IMR-90 (cell line): ENCODE results near the gene EIF4G3. TPM values are rescaled to one million over a fixed set of nuclear protein-coding genes. Genes with fewer than 3 reads are reported as not detected.

Experiments used
- ATAC-seq: fragments of 200-7000 bp; cut with Tn5 transposase; 2 replicates; pipeline ENCODE4 v1.9.1; 2020; ENCODE audit warnings: low read depth, mild to moderate bottlenecking, moderate library complexity
- BruUV-seq: library from RNA; stranded (reverse); fragments of 400-500 nt; replicated peaks from 2 replicates; lab custom pipeline; 2021; lab: Mats Ljungman, UMichigan
- CTCF ChIA-PET: fragments of 300-600 bp; formaldehyde crosslinking; extraction: SDS; loops from one replicate; lab custom pipeline; 2021; ENCODE audit warnings: antibody characterized with exemption; lab: Yijun Ruan, JAX
- POLR2A ChIA-PET: fragments of 300-600 bp; sonication (Branson Sonifier 250); formaldehyde crosslinking; loops from one replicate; lab custom pipeline; 2022; ENCODE audit warnings: antibody characterized with exemption; ENCODE audit not compliant: unreplicated experiment; lab: Charles Lee
- DNase-seq: peaks from one replicate; pipeline ENCODE4 v3.0.0; 2013
- H2AFZ ChIP-seq: replicated peaks from 2 replicates; pipeline ENCODE3; 2013; ENCODE audit warnings: low read length, mild to moderate bottlenecking; ENCODE audit not compliant: poor library complexity
- H2AK5ac ChIP-seq: 2 replicates; pipeline ENCODE4 v1.6.1; 2013; ENCODE audit warnings: low read depth, low read length, inconsistent platforms
- H2AK9ac ChIP-seq: replicated peaks from 2 replicates; pipeline ENCODE3; 2013; ENCODE audit warnings: mild to moderate bottlenecking, low read depth, low read length, moderate library complexity; ENCODE audit not compliant: poor library complexity
- H2BK120ac ChIP-seq: 2 replicates; pipeline ENCODE4 v1.6.1; 2013; ENCODE audit warnings: low read depth, low read length, inconsistent platforms
- H2BK15ac ChIP-seq: 3 replicates; pipeline ENCODE4 v1.6.1; 2013; ENCODE audit warnings: low read depth, low read length, inconsistent platforms
- H2BK20ac ChIP-seq: 2 replicates; pipeline ENCODE4 v1.6.1; 2013; ENCODE audit warnings: low read depth, mild to moderate bottlenecking, inconsistent platforms, low read length, moderate library complexity
- H2BK5ac ChIP-seq: 2 replicates; pipeline ENCODE4 v1.6.1; 2013; ENCODE audit warnings: mild to moderate bottlenecking, low read depth, low read length, inconsistent platforms; ENCODE audit not compliant: poor library complexity, severe bottlenecking
- H3K14ac ChIP-seq: replicated peaks from 2 replicates; pipeline ENCODE4 v1.6.1; 2013; ENCODE audit warnings: low read depth, low read length, inconsistent platforms
- H3K18ac ChIP-seq: 2 replicates; pipeline ENCODE4 v1.6.1; 2013; ENCODE audit warnings: low read depth, low read length, control low read depth
- H3K23ac ChIP-seq: 2 replicates; pipeline ENCODE4 v1.6.1; 2013; ENCODE audit warnings: low read depth, low read length, inconsistent platforms
- H3K27ac ChIP-seq: 2 replicates; pipeline ENCODE4 v1.5.1; 2013; ENCODE audit warnings: mild to moderate bottlenecking, control low read depth, low read length; ENCODE audit not compliant: insufficient read depth
- H3K27me3 ChIP-seq: 2 replicates; pipeline ENCODE4 v1.6.1; 2013; ENCODE audit warnings: low read length; ENCODE audit not compliant: control insufficient read depth, insufficient read depth
- H3K36me3 ChIP-seq: 2 replicates; pipeline ENCODE4 v1.6.1; 2013; ENCODE audit warnings: low read length, mixed read lengths; ENCODE audit not compliant: control insufficient read depth, insufficient read depth
- H3K4ac ChIP-seq: 2 replicates; pipeline ENCODE4 v1.6.1; 2013; ENCODE audit warnings: low read depth, low read length, inconsistent platforms
- H3K4me1 ChIP-seq: 2 replicates; pipeline ENCODE4 v1.6.1; 2013; ENCODE audit warnings: low read length, mixed read lengths; ENCODE audit not compliant: control insufficient read depth, insufficient read depth
- H3K4me2 ChIP-seq: 2 replicates; pipeline ENCODE4 v1.6.1; 2013; ENCODE audit warnings: low read depth, mild to moderate bottlenecking, control low read depth, low read length, moderate library complexity
- H3K4me3 ChIP-seq: 2 replicates; pipeline ENCODE4 v1.5.1; 2013; ENCODE audit warnings: low read depth, mild to moderate bottlenecking, control low read depth, low read length, moderate library complexity; ENCODE audit not compliant: insufficient read depth
- H3K56ac ChIP-seq: 2 replicates; pipeline ENCODE4 v1.6.1; 2013; ENCODE audit warnings: low read length, inconsistent platforms; ENCODE audit not compliant: insufficient read depth; ENCODE audit errors: extremely low read depth
- H3K79me1 ChIP-seq, 2 experiments: 2 replicates each; pipeline ENCODE4 v1.6.1; 2013; ENCODE audit warnings: low read length in 2 of 2, inconsistent platforms in 1 of 2, low read depth in 1 of 2
- H3K9ac ChIP-seq: 2 replicates; pipeline ENCODE4 v1.6.1; 2013; ENCODE audit warnings: low read depth, low read length, control low read depth
- H3K9me1 ChIP-seq: 2 replicates; pipeline ENCODE4 v1.6.1; 2013; ENCODE audit warnings: low read length, inconsistent platforms; ENCODE audit not compliant: insufficient read depth
- H3K9me3 ChIP-seq: 2 replicates; pipeline ENCODE4 v1.6.1; 2013; ENCODE audit warnings: low read length; ENCODE audit not compliant: control insufficient read depth, insufficient read depth
- H4K20me1 ChIP-seq: 2 replicates; pipeline ENCODE4 v1.6.1; 2013; ENCODE audit warnings: low read length, inconsistent platforms; ENCODE audit not compliant: insufficient read depth
- H4K5ac ChIP-seq: 2 replicates; pipeline ENCODE4 v1.6.1; 2013; ENCODE audit warnings: mild to moderate bottlenecking, low read depth, low read length, control low read depth
- H4K8ac ChIP-seq, 2 experiments: 2 replicates each; pipeline ENCODE4 v1.6.1; 2013; ENCODE audit warnings: low read depth in 2 of 2, low read length in 2 of 2, control low read depth in 1 of 2, inconsistent platforms in 1 of 2
- H4K91ac ChIP-seq: 2 replicates; pipeline ENCODE4 v1.6.1; 2013; ENCODE audit warnings: low read depth, low read length, inconsistent platforms; ENCODE audit not compliant: insufficient read depth
- BHLHE40 ChIP-seq: fragments of 150-350 bp; IDR thresholded peaks from 2 replicates; pipeline ENCODE4 v1.6.1; 2016; ENCODE audit warnings: mild to moderate bottlenecking, low read depth, low read length
- CEBPB ChIP-seq: IDR thresholded peaks from 2 replicates; pipeline ENCODE4 v1.6.1; 2012; ENCODE audit warnings: low read depth, low read length, improper control_type of control experiment
- CHD1 ChIP-seq: IDR thresholded peaks from 2 replicates; pipeline ENCODE4 v1.6.1; 2012; ENCODE audit warnings: low read depth, low read length, improper control_type of control experiment
- ELK1 ChIP-seq: fragments of 150-350 bp; IDR thresholded peaks from 2 replicates; pipeline ENCODE4 v1.6.1; 2016; ENCODE audit warnings: low read depth, mild to moderate bottlenecking, low read length, moderate library complexity, borderline replicate concordance
- FOS ChIP-seq: fragments of 150-350 bp; IDR thresholded peaks from 2 replicates; pipeline ENCODE4 v1.6.1; 2016; ENCODE audit warnings: low read depth, low read length
- MAFK ChIP-seq: IDR thresholded peaks from 2 replicates; pipeline ENCODE4 v1.6.1; 2012; ENCODE audit warnings: low read depth, low read length, improper control_type of control experiment
- MAZ ChIP-seq: IDR thresholded peaks from 2 replicates; pipeline ENCODE4 v1.6.1; 2012; ENCODE audit warnings: low read depth, mild to moderate bottlenecking, low read length, improper control_type of control experiment, moderate library complexity, borderline replicate concordance
- MXI1 ChIP-seq: IDR thresholded peaks from 2 replicates; pipeline ENCODE4 v1.6.1; 2012; ENCODE audit warnings: low read depth, mild to moderate bottlenecking, low read length, moderate library complexity, borderline replicate concordance
- NFE2L2 ChIP-seq: fragments of 150-350 bp; IDR thresholded peaks from 2 replicates; pipeline ENCODE4 v1.6.1; 2016; ENCODE audit warnings: low read depth, mild to moderate bottlenecking, low read length
- POLR2A ChIP-seq: IDR thresholded peaks from 2 replicates; pipeline ENCODE4 v1.6.1; 2012; ENCODE audit warnings: mild to moderate bottlenecking, low read depth, low read length
- RAD21 ChIP-seq: IDR thresholded peaks from 2 replicates; pipeline ENCODE4 v1.6.1; 2012; ENCODE audit warnings: low read length, improper control_type of control experiment
- RCOR1 ChIP-seq: IDR thresholded peaks from 2 replicates; pipeline ENCODE4 v1.6.1; 2012; ENCODE audit warnings: mild to moderate bottlenecking, low read length, improper control_type of control experiment; ENCODE audit not compliant: insufficient replicate concordance
- RFX5 ChIP-seq: IDR thresholded peaks from 2 replicates; pipeline ENCODE4 v1.8.0; 2012; ENCODE audit warnings: low read depth, mild to moderate bottlenecking, low read length, moderate library complexity
- SMC3 ChIP-seq: fragments of 150-350 bp; IDR thresholded peaks from 2 replicates; pipeline ENCODE4 v1.6.1; 2016; ENCODE audit warnings: low read depth, mild to moderate bottlenecking, antibody characterized with exemption, low read length, moderate library complexity
- USF2 ChIP-seq: fragments of 150-350 bp; IDR thresholded peaks from 2 replicates; pipeline ENCODE4 v1.6.1; 2017; ENCODE audit warnings: mild to moderate bottlenecking, antibody characterized with exemption, low read length, low read depth
- WGBS, 2 experiments: methylation state at CpG; one replicate each; pipeline versions ENCODE4 v1.1.5 to v1.1.7; 2013; ENCODE audit warnings: missing lambda C conversion rate in 2 of 2; ENCODE audit not compliant: insufficient read length in 1 of 2; ENCODE audit errors: extremely low coverage in 2 of 2; 5-methylcytosine and 5-hydroxymethylcytosine counted together
- dilution Hi-C: fragments of 300-500 bp; cut with HindIII; formaldehyde crosslinking; loops from one replicate; pipeline ENCODE4 v1.14.3; 2018; ENCODE audit warnings: low sequenced_read_pairs; ENCODE audit not compliant: unreplicated experiment
- in situ Hi-C: fragments of 300-500 bp; cut with MboI; formaldehyde crosslinking; loops from 3 replicates; pipeline ENCODE4 v1.14.3; 2019; ENCODE audit warnings: low sequenced_read_pairs, inconsistent platforms, mixed read lengths
- intact Hi-C: fragments of 100-400 bp; cut with micrococcal nuclease; formaldehyde crosslinking; loops from 2 replicates; pipeline ENCODE4 v1.10.0; 2022
- polyA plus RNA-seq, 3 experiments: library from polyadenylated mRNA; depleted of rRNA; stranded (reverse); fragments of >200 nt; gene quantifications; 2 replicates each; pipeline ENCODE4 v1.2.3, GENCODE V29; 2012; ENCODE audit warnings: low replicate concordance in 1 of 3
- total RNA-seq: library from RNA; depleted of rRNA; stranded (reverse); fragments of >200 nt; gene quantifications from 2 replicates; pipeline ENCODE4 v1.2.3, GENCODE V29; 2012
- TF ChIP-seq, protein P1 (sequence below): conservative IDR thresholded peaks from 2 replicates; pipeline ENCODE4 v1.5.1; 2012; ENCODE audit warnings: mild to moderate bottlenecking, low read depth, low read length, improper control_type of control experiment

The EIF4G3 gene
- total and polyA plus RNA-seq, 2 of the 4 experiments (the other 2 are of a cell fraction): 25.8 to 49.2 TPM

DNA sequence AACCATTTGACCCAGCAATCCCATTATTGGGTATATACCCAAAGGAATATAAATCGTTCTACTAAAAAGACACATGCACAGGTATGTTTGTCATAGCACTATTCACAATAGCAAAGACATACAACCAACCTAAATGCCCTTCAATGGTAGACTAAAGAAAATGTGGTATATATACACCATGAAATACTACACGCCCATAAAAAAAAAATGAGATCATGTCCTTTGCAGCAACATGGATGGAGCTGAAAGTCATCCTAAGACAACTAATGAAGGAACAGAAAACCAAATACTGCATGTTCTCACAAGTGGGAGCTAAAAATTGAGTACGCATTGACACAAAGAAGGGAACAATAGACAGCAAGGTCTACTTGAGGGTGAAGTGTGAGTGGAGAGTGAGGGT, 72.0 kb downstream of the EIF4G3 start:
- Histone ChIP-seq H2BK20ac (no peak overlapping the region), H4K5ac (no peak overlapping the region), H4K8ac (0 out of 4 replicates have a peak overlapping the region, but pooled peaks of 1 of the 2 experiments have one; percentile 33), H3K79me1 (peaks cover 23 to 52% of the 10 kb centered on the region in 2 experiments), H3K9ac (no peak overlapping the region), H2AK9ac (no peak overlapping the region), H2AK5ac (no peak overlapping the region), H3K56ac (no peak overlapping the region), H3K4me2 (no peak overlapping the region), H2BK120ac (no peak overlapping the region), H4K91ac (no peak overlapping the region), H3K23ac (no peak overlapping the region), H3K27me3 (no peaks in the 10 kb centered on the region), H3K9me3 (no peaks in the 10 kb centered on the region), H2AFZ (no peak overlapping the region), H4K20me1 (peaks cover 6% of the 10 kb centered on the region; the same call in 1 of the 2 replicates), H3K9me1 (0 out of 2 replicates have a peak, but pooled peaks cover 3% of the 10 kb centered on the region), H2BK15ac (no peak overlapping the region), H2BK5ac (no peak overlapping the region), H3K4ac (no peak overlapping the region), H3K14ac (no peak overlapping the region), H3K27ac (no peak overlapping the region), H3K4me1 (no peaks in the 10 kb centered on the region), H3K36me3 (peaks cover 10% of the 10 kb centered on the region), H3K18ac (no peak overlapping the region), H3K4me3 (no peak overlapping the region)
- BruUV-seq: no TSS peak
- intact Hi-C loops (no loop called here), dilution Hi-C loops (no loop called here), in situ Hi-C loops (no loop called here)
- ATAC-seq (no peak), DNase-seq (no peak)
- no CpG with 5 or more reads among the region's 3 CpGs for WGBS, 2 experiments
- ChIA-PET CTCF (no interaction called here), POLR2A (no interaction called here)
- TF ChIP-seq FOS (no peak), RCOR1 (no peak), RAD21 (no peak), MAFK (no peak), MAZ (no peak), POLR2A (no peak), ELK1 (no peak), NFE2L2 (no peak), RFX5 (no peak), BHLHE40 (no peak), CEBPB (no peak), USF2 (no peak), SMC3 (no peak), CHD1 (no peak), MXI1 (no peak)
- TF ChIP-seq, protein P1, sequence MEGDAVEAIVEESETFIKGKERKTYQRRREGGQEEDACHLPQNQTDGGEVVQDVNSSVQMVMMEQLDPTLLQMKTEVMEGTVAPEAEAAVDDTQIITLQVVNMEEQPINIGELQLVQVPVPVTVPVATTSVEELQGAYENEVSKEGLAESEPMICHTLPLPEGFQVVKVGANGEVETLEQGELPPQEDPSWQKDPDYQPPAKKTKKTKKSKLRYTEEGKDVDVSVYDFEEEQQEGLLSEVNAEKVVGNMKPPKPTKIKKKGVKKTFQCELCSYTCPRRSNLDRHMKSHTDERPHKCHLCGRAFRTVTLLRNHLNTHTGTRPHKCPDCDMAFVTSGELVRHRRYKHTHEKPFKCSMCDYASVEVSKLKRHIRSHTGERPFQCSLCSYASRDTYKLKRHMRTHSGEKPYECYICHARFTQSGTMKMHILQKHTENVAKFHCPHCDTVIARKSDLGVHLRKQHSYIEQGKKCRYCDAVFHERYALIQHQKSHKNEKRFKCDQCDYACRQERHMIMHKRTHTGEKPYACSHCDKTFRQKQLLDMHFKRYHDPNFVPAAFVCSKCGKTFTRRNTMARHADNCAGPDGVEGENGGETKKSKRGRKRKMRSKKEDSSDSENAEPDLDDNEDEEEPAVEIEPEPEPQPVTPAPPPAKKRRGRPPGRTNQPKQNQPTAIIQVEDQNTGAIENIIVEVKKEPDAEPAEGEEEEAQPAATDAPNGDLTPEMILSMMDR: no peak
